GM18526 (cell line): ENCODE measurements around the gene DNAJC1.

Source experiments
- POLR2A ChIP-seq: IDR thresholded peaks from 3 replicates; pipeline ENCODE4 v1.6.1; 2011; ENCODE audit not compliant: insufficient read length; ENCODE audit errors: extremely low read depth

The DNAJC1 gene

GRCh38 chr10:21826725-21827124, 176.8 kb downstream of the DNAJC1 start:
- TF ChIP-seq POLR2A = no peak

- TF ChIP-seq POLR2A = no peak
Measured at GRCh38 chr10:21825345-21825744, 178.2 kb downstream of the DNAJC1 start.

GRCh38 chr10:21824409-21824808, 179.1 kb downstream of the DNAJC1 start:
- TF ChIP-seq POLR2A = no peak

- no peak for TF ChIP-seq POLR2A
Measured at GRCh38 chr10:21823617-21824016, 179.9 kb downstream of the DNAJC1 start.

- TF ChIP-seq POLR2A = no peak
Measured at GRCh38 chr10:21820952-21821351, 182.6 kb downstream of the DNAJC1 start.

- no peak for TF ChIP-seq POLR2A
Measured at GRCh38 chr10:21814866-21815265, 188.7 kb downstream of the DNAJC1 start.

- no peak for TF ChIP-seq POLR2A
Measured at GRCh38 chr10:21813946-21814345, 189.6 kb downstream of the DNAJC1 start.

GRCh38 chr10:21811245-21811585, 192.3 kb downstream of the DNAJC1 start:
- no peak for TF ChIP-seq POLR2A

- TF ChIP-seq POLR2A = no peak
Measured at GRCh38 chr10:21810582-21811244, 192.8 kb downstream of the DNAJC1 start.

- TF ChIP-seq POLR2A = no peak
Measured at GRCh38 chr10:21808550-21808949, 195.0 kb downstream of the DNAJC1 start.

GRCh38 chr10:21807180-21807579, 196.3 kb downstream of the DNAJC1 start:
- TF ChIP-seq POLR2A = no peak

GRCh38 chr10:21803374-21803773, 200.2 kb downstream of the DNAJC1 start:
- no peak for TF ChIP-seq POLR2A

- TF ChIP-seq POLR2A = no peak
Measured at GRCh38 chr10:21801609-21802008, 201.9 kb downstream of the DNAJC1 start.

GRCh38 chr10:21797984-21798765, 205.4 kb downstream of the DNAJC1 start:
- TF ChIP-seq POLR2A = no peak

GRCh38 chr10:21797533-21797932, 206.0 kb downstream of the DNAJC1 start:
- TF ChIP-seq POLR2A = no peak

- TF ChIP-seq POLR2A = no peak
Measured at GRCh38 chr10:21791276-21791675, 212.3 kb downstream of the DNAJC1 start.

GRCh38 chr10:21776883-21777282, 226.6 kb downstream of the DNAJC1 start:
- no peak for TF ChIP-seq POLR2A
